SK-N-SH (cell line): ENCODE measurements around the gene SPDYA. TPM values are rescaled to one million over a fixed set of nuclear protein-coding genes. Genes with fewer than 3 reads are reported as not detected.
A peak's percentile ranks its signal among the peaks of the same experiment; 100 is the strongest.

Source experiments
- CTCF ChIA-PET: fragments of 300-600, 350-600 bp; formaldehyde crosslinking; extraction: SDS; loops from one replicate; lab custom pipeline; 2021; lab: Yijun Ruan, JAX
- POLR2A ChIA-PET: fragments of 350-600 bp; sonication (Branson Sonifier 250); formaldehyde crosslinking; extraction: SDS; loops from one replicate; lab custom pipeline; 2020; ENCODE audit warnings: antibody characterized with exemption, inconsistent platforms; lab: Yijun Ruan, JAX
- DNase-seq: peaks from one replicate; pipeline ENCODE4 v3.0.0; 2012
- H2AFZ ChIP-seq: fragments of 200-600 bp; sonication (generic); 2 replicates; pipeline ENCODE4 v1.8.1; 2016; ENCODE audit warnings: antibody characterized with exemption, mild to moderate bottlenecking, low read depth
- H3F3A ChIP-seq: fragments of 200-600 bp; sonication (generic); replicated peaks from 2 replicates; pipeline ENCODE3; 2016; ENCODE audit warnings: antibody characterized with exemption, mild to moderate bottlenecking; ENCODE audit not compliant: insufficient read depth
- H3K27ac ChIP-seq, 2 experiments: fragments of 200-500 bp in 1 of 2; fragments of 200-600 bp in 1 of 2; sonication (Bioruptor generic) in 1 of 2; sonication (generic), shearing (Covaris generic) in 1 of 2; 2 replicates each; pipeline versions ENCODE4 v1.5.1 to v1.6.1; 2014 to 2016; ENCODE audit warnings: low read depth in 2 of 2, inconsistent platforms in 1 of 2, low read length in 1 of 2, mild to moderate bottlenecking in 1 of 2, mixed read lengths in 1 of 2
- H3K27me3 ChIP-seq: fragments of 200-600 bp; sonication (generic), shearing (Covaris generic); 2 replicates; pipeline ENCODE4 v1.6.1; 2016; ENCODE audit warnings: mixed run types; ENCODE audit not compliant: insufficient read depth
- H3K36me3 ChIP-seq, 2 experiments: fragments of 200-500 bp in 1 of 2; fragments of 200-600 bp in 1 of 2; sonication (Bioruptor generic) in 1 of 2; sonication (generic) in 1 of 2; replicated peaks in 1 of 2; 2 replicates each; pipeline versions ENCODE3 to v1.5.1; 2014 to 2016; ENCODE audit warnings: low read length in 1 of 2, mild to moderate bottlenecking in 1 of 2; ENCODE audit not compliant: insufficient read depth in 2 of 2, control insufficient read depth in 1 of 2
- H3K4me1 ChIP-seq, 2 experiments: fragments of 200-500 bp in 1 of 2; fragments of 200-600 bp in 1 of 2; sonication (Bioruptor generic) in 1 of 2; sonication (generic), shearing (Covaris generic) in 1 of 2; 2 replicates each; pipeline versions ENCODE4 v1.5.1 to v1.6.1; 2014 to 2016; ENCODE audit warnings: low read depth in 1 of 2, low read length in 1 of 2, mixed run types in 1 of 2; ENCODE audit not compliant: insufficient read depth in 2 of 2, control insufficient read depth in 1 of 2
- H3K4me2 ChIP-seq: fragments of 200-600 bp; sonication (generic), shearing (Covaris generic); 2 replicates; pipeline ENCODE4 v1.6.1; 2017; ENCODE audit warnings: mixed run types
- H3K4me3 ChIP-seq, 2 experiments: fragments of 200-500 bp in 1 of 2; fragments of 200-600 bp in 1 of 2; sonication (Bioruptor generic) in 1 of 2; sonication (generic), shearing (Covaris generic) in 1 of 2; 2 replicates each; pipeline versions ENCODE4 v1.5.1 to v1.8.1; 2014 to 2016; ENCODE audit warnings: low read depth in 2 of 2, inconsistent platforms in 1 of 2, low read length in 1 of 2, mild to moderate bottlenecking in 1 of 2, mixed read lengths in 1 of 2, moderate library complexity in 1 of 2
- H3K79me2 ChIP-seq: fragments of 200-600 bp; sonication (generic); 2 replicates; pipeline ENCODE4 v1.8.1; 2017; ENCODE audit warnings: mild to moderate bottlenecking; ENCODE audit not compliant: insufficient read depth
- H3K9ac ChIP-seq: fragments of 200-600 bp; sonication (generic); 2 replicates; pipeline ENCODE4 v1.6.1; 2017; ENCODE audit warnings: mixed run types
- H3K9me2 ChIP-seq: fragments of 200-600 bp; sonication (generic); 2 replicates; pipeline ENCODE4 v1.6.1; 2017; ENCODE audit warnings: mixed run types
- H3K9me3 ChIP-seq: fragments of 200-600 bp; sonication (generic); 2 replicates; pipeline ENCODE4 v1.6.1; 2017; ENCODE audit warnings: mixed run types, mild to moderate bottlenecking, moderate library complexity
- H4K20me1 ChIP-seq: fragments of 200-600 bp; sonication (generic); 2 replicates; pipeline ENCODE4 v1.6.1; 2017; ENCODE audit warnings: mild to moderate bottlenecking, mixed run types; ENCODE audit not compliant: insufficient read depth
- FOSL2 ChIP-seq: IDR thresholded peaks from 2 replicates; pipeline ENCODE4 v1.4.0; 2012; ENCODE audit warnings: low read depth, mild to moderate bottlenecking, moderate library complexity, borderline replicate concordance
- JUND ChIP-seq: IDR thresholded peaks from 2 replicates; pipeline ENCODE4 v1.4.0; 2012
- MEF2A ChIP-seq: IDR thresholded peaks from 2 replicates; pipeline ENCODE4 v1.4.0; 2012; ENCODE audit warnings: low read depth, borderline replicate concordance
- MXI1 ChIP-seq: IDR thresholded peaks from 2 replicates; pipeline ENCODE4 v1.6.1; 2012; ENCODE audit warnings: mild to moderate bottlenecking, low read depth, low read length, improper control_type of control experiment
- POLR2AphosphoS5 ChIP-seq: IDR thresholded peaks from 2 replicates; pipeline ENCODE4 v1.6.1; 2012; ENCODE audit warnings: low read depth, low read length
- TCF12 ChIP-seq: IDR thresholded peaks from 2 replicates; pipeline ENCODE4 v1.4.0; 2012
- WGBS: methylation state at CpG from one replicate; pipeline ENCODE4 v1.1.6; 2017; ENCODE audit warnings: low lambda C conversion rate; 5-methylcytosine and 5-hydroxymethylcytosine counted together
- polyA plus RNA-seq, 3 experiments: library from polyadenylated mRNA; depleted of rRNA; stranded (reverse); fragments of >200 nt; gene quantifications; 2 replicates each; pipeline ENCODE4 v1.2.3, GENCODE V29; 2012
- TF ChIP-seq, protein P1 (sequence below): IDR thresholded peaks from 2 replicates; pipeline ENCODE4 v1.6.1; 2012; ENCODE audit warnings: mild to moderate bottlenecking, low read depth, low read length, moderate library complexity
- TF ChIP-seq, protein P2 (sequence below): IDR thresholded peaks from 2 replicates; pipeline ENCODE4; 2012

SPDYA gene
- polyA plus RNA-seq, 1 of the 3 experiments (the other 2 are of a cell fraction), result not detected

DNA sequence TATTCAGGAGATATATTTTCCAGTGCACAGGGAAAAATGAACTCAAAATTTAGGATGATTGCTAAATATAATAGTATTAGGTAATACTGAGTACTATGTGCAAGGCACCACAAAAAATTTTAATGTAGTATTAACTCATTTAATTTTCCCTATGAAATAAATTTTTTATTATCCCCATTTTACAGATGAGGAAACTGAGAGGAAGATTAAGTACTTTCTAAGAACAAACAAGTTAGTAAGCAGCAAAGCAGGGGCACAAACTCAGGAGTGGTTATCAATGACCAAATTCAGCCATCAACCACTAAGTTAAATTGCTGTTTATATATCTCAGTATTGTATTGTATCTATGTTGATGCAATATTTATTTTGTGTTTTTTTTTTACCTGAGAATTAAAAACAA is 14.2 kb downstream of the SPDYA start:
- H3K27ac ChIP-seq, result no peak overlapping the region
- ChIA-PET CTCF (interaction anchor here (0.7 to 2.1 kb wide), 4 partner anchors 17 to 1383 kb away, joined by 3 to 9 read pairs (median 3); no protein-coding TSS in a partner anchor), POLR2A (no interaction called here)
- no peak overlapping the region for H3K4me2 ChIP-seq
- peaks cover 22% of the 10 kb centered on the region for H3F3A ChIP-seq
- no peaks in the 10 kb centered on the region for H3K9me2 ChIP-seq
- DNase-seq, result no peak
- no peaks in the 10 kb centered on the region for H3K79me2 ChIP-seq
- no peak overlapping the region for H2AFZ ChIP-seq
- H3K9ac ChIP-seq, result no peak overlapping the region
- H3K36me3 ChIP-seq, result no peaks in the 10 kb centered on the region
- H3K4me3 ChIP-seq, result no peak overlapping the region
- TF ChIP-seq POLR2AphosphoS5, result no peak
- no peak for TF ChIP-seq MEF2A
- TF ChIP-seq, protein P1, sequence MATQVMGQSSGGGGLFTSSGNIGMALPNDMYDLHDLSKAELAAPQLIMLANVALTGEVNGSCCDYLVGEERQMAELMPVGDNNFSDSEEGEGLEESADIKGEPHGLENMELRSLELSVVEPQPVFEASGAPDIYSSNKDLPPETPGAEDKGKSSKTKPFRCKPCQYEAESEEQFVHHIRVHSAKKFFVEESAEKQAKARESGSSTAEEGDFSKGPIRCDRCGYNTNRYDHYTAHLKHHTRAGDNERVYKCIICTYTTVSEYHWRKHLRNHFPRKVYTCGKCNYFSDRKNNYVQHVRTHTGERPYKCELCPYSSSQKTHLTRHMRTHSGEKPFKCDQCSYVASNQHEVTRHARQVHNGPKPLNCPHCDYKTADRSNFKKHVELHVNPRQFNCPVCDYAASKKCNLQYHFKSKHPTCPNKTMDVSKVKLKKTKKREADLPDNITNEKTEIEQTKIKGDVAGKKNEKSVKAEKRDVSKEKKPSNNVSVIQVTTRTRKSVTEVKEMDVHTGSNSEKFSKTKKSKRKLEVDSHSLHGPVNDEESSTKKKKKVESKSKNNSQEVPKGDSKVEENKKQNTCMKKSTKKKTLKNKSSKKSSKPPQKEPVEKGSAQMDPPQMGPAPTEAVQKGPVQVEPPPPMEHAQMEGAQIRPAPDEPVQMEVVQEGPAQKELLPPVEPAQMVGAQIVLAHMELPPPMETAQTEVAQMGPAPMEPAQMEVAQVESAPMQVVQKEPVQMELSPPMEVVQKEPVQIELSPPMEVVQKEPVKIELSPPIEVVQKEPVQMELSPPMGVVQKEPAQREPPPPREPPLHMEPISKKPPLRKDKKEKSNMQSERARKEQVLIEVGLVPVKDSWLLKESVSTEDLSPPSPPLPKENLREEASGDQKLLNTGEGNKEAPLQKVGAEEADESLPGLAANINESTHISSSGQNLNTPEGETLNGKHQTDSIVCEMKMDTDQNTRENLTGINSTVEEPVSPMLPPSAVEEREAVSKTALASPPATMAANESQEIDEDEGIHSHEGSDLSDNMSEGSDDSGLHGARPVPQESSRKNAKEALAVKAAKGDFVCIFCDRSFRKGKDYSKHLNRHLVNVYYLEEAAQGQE, result no peak
- TF ChIP-seq TCF12, result no peak
- no peaks in the 10 kb centered on the region for H3K9me3 ChIP-seq
- H3K27me3 ChIP-seq, result no peaks in the 10 kb centered on the region
- H3K4me1 ChIP-seq, result no peaks in the 10 kb centered on the region
- no peaks in the 10 kb centered on the region for H4K20me1 ChIP-seq

DNA sequence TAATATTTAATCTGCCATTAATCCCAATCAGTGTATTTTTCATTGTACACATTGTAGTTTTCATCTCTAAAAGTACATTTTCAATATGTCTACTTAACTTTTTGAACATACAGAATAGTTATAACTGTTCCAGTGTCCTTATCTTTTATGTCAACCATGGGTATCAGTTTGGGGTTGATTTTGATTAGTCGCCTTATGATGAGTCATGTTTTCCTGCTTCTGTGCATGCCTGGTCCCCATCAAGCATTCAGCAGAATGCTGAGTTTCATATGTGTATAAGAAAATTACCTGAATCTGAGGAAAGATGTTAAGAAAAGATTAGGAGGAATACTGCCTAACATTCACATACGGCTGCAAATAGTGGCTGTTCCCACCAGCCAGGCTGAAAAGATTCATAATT is 17.7 kb downstream of the SPDYA start:
- DNase-seq, result no peak

More for the DNA sequence above, 17.7 kb downstream of the SPDYA start:
- Histone ChIP-seq H3F3A (peaks cover 6% of the 10 kb centered on the region), H3K4me2 (no peak overlapping the region), H3K9me3 (no peaks in the 10 kb centered on the region), H3K9ac (no peak overlapping the region), H3K27me3 (no peaks in the 10 kb centered on the region), H2AFZ (no peak overlapping the region), H3K79me2 (no peaks in the 10 kb centered on the region), H3K4me1 (no peaks in the 10 kb centered on the region), H3K36me3 (no peaks in the 10 kb centered on the region), H3K9me2 (no peaks in the 10 kb centered on the region), H3K4me3 (no peak overlapping the region), H4K20me1 (no peaks in the 10 kb centered on the region), H3K27ac (no peak overlapping the region)
- ChIA-PET POLR2A (no interaction called here), CTCF (interaction anchor here (0.9 kb wide), 2 partner anchors 261 to 268 kb away, joined by 3 read pairs; no protein-coding TSS in a partner anchor)
- TF ChIP-seq, protein P2, sequence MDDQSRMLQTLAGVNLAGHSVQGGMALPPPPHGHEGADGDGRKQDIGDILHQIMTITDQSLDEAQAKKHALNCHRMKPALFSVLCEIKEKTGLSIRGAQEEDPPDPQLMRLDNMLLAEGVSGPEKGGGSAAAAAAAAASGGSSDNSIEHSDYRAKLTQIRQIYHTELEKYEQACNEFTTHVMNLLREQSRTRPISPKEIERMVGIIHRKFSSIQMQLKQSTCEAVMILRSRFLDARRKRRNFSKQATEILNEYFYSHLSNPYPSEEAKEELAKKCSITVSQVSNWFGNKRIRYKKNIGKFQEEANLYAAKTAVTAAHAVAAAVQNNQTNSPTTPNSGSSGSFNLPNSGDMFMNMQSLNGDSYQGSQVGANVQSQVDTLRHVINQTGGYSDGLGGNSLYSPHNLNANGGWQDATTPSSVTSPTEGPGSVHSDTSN, result 0 out of 2 replicates have a peak, but pooled peaks have one; percentile 40
- peak; percentile 30; the same call in 1 of the 2 replicates for TF ChIP-seq JUND
- peak; percentile 73 for TF ChIP-seq TCF12
- TF ChIP-seq FOSL2, result peak; percentile 51; the same call in 1 of the 2 replicates
- TF ChIP-seq MXI1, result no peak
- WGBS, result 62% methylated on average over 2 of the region's 2 CpGs
